HG02885 (cell line): ENCODE data around the gene USP24.
A peak's percentile ranks its signal among the peaks of the same experiment; 100 is the strongest.
"Not testable (repeated sequence)": the region's sequence is repeated elsewhere in the genome, so short reads cannot be mapped to it uniquely, and the experiment has no call there.

Experiments used
- ATAC-seq: cut with Tn5 transposase; IDR thresholded peaks from one replicate; pipeline ENCODE4 v1.9.1; 2021; ENCODE audit warnings: mild to moderate bottlenecking; ENCODE audit not compliant: unreplicated experiment, poor library complexity

Gene USP24

DNA sequence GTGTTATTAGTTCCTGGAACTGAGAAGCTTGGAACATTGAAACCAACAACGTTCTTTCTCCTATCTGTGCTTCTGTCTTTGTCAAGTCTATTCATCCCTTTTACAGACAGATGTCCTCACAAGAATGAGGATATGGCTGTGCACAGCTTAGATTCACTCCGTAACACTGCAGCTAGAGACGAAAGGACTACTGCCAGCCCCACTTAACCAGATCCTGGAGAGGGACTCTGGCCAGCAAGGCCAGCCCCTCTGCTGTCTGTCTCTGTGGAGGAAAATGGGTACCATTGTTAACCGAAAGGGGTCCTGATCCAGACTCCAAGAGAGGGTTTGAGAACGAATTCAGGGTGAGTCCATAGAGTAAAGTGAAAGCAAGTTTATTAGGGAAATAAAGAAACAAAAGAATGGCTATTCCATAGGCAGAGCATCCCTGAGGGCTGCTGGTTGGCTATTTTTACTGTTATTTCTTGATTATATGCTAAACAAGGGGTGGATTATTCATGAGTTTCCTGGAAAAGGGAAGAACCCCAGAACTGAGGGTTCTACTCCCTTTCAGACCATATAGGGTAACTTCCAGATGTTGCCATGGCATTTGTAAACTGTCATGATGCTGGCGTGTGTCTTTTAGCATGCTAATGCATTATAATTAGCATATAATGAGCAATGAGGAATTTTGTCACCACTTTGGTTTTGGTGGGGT lies 17.4 kb upstream of the USP24 start:
- no peak for ATAC-seq

DNA sequence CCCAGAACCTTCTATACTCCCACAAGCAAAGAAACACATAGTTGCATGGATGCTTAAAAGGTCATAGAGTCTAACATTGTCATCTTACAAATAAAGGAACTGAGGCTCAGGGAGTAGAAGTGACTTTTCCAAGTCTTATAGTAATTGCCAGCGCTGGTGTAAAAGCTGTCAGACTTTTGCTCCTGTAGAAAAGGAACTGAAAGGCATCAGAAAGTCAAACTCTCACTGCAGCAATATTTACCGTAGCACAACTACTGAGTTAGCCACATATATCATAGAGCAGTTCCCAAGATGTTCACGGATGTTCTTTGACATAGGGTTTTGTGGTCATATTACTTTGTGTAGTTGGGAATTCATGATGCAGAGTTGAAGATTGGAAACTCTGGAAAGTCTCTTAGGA lies 16.6 kb upstream of the USP24 start:
- ATAC-seq = no peak

DNA sequence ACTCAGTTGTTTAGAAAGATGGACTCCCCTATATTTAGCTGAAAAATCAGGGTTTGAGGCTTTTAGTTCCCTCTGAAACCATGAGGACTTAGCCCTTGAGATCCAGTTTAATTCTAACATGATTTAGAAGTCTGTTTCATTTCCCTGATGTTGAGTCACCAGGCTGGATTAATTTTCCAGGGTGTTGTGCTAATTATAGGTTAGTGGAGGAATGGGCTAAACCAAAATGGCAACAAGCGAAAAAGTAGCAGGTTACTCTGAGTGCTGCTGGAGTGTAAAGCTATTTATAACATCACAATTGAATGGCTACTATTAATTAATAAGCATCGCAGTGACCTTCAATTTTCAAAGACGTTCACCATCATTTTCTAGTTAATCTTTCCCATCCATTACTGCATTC lies 15.5 kb upstream of the USP24 start:
- ATAC-seq = no peak

DNA sequence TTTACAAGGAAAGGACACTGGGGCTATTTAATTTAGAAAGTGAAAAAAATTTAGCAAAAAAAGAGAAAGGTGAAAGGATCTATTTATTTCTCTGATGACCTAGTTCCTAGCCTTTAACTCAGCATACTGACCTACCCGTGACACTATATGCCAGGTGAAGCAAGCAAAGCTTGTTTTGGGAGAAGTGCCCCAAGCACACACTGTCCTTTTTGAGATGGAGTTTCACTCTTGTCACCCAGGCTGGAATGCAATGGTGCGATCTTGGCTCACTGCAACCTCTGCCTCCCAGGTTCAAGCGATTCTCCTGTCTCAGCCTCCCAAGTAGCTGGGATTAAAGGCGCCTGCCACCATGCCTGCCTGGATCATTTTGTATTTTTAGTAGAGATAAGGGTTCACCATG lies 14.6 kb upstream of the USP24 start:
- ATAC-seq = not testable (repeated sequence)

DNA sequence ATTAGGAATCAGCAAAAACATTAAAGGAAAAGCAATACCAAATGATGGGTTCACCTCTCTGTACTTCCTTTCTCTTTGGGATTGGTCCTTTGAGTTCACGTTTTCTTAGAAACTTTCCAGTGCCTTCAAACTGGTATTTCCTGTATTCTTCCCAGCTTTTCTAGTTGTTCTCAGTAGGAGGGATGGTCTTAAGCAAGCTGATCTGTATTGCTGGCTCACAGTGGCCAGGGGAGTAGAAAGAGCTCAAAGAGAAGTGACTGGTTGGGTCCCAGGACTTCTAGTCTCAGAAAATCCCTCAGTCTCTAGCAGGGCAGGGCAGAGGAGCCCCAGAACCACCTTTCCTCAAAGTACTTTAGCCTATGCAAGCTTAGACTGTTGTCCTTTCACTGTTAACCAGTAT lies 10.1 kb upstream of the USP24 start:
- no peak for ATAC-seq

DNA sequence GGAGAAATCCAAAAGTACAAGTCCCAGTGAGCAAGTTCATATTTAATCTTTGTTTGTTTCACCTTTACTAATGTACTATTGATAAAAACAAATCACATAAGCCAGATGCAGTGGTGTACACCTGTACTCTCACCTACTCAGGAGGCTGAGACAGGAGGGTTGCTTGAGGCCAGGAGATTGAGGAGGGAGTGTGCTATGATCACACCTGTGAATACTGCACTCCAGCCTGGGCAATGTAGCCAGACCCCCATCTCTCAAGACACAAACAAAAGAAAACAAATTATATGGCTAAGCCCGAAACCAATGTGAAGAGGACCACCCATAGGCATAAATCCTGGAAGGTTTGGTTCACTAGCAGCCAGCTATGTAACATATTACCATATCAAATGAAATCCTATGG lies 9.6 kb upstream of the USP24 start:
- ATAC-seq = no peak

DNA sequence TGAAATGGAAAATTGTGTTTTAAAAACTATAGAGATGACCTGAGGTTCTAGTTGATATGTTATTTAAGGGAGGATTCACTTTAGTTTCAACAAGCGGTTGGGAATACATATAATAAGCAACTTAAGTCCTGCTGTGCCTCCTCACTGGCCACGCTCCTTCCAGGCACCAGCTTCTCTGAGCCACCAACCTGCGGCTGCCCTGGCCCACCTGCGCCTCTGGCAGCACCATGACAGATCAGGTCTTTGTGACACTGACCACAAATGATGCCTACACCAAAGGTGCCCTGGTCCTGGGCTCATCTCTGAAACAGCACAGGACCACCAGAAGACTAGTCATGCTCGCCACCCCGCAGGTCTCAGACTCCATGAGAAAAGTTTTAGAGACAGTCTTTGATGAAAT lies 7.0 kb upstream of the USP24 start:
- no peak for ATAC-seq

DNA sequence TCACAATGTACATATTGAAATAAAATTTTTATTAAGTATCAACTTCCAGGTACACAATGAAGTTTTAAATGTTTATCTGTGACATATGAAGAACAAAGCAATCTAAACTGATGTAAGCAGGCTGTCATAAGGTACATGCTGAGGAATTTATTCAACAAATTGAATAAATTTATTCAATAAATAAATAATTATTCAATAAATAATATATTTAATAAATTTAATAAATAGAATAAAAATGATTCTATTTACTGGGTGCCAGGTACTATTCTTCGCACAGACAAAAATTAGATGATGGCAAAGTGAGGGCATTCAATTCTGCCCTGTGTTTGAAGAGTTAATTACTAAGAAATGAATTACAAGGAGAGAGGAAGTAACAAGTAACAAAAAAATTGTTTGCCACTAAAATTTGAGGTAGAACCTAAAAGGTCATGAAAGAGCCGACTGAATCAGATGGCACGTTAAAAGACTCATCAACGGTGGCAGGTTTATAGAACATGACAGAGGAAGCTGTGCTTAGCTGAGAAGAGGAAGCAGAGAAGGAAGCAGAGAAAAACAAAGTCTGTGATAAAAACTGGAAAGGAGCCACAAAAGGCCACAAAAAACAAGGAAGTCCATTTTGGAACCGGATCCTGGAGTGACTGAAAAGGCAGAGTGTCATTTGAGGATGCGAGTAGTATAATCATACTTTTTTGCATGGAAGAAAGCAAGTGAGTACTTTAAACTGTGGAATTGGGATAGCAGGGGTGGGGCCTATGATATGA lies 2.2 kb upstream of the USP24 start:
- no peak for ATAC-seq

DNA sequence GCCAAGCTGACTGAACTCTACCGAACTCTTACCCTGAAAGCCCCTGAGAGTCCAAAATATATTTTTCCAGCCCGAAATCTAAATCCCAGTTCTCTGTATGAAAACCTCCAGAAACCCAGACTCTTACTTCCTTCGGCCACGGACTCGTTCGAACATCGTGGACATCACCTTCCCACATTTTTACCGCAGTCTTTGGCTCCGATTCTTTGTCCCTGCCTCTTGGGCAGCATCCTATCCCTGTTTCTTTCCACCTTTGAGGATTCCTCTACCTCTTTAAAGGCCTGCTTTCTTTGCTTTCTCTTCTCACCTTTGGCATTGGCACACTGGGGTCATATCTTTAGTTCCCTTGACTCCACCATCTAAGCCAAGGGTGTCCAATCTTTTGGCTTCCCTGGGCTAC lies 932 bp upstream of the USP24 start:
- ATAC-seq = no peak

DNA sequence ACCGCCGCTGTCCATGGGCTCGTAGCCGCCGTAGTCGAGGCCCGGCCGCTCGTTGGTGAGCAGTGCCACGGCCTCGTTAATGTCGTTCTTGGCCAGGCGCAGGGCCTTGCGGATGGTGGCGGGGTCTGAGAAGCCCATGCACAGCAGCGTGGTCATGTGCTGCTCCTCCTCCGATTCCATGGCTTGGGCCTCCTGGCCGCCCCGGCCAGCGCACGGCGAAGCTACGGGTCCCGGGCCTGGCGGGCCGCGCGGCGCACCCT lies 300 bp downstream of the USP24 start:
- peak; percentile 33 for ATAC-seq

DNA sequence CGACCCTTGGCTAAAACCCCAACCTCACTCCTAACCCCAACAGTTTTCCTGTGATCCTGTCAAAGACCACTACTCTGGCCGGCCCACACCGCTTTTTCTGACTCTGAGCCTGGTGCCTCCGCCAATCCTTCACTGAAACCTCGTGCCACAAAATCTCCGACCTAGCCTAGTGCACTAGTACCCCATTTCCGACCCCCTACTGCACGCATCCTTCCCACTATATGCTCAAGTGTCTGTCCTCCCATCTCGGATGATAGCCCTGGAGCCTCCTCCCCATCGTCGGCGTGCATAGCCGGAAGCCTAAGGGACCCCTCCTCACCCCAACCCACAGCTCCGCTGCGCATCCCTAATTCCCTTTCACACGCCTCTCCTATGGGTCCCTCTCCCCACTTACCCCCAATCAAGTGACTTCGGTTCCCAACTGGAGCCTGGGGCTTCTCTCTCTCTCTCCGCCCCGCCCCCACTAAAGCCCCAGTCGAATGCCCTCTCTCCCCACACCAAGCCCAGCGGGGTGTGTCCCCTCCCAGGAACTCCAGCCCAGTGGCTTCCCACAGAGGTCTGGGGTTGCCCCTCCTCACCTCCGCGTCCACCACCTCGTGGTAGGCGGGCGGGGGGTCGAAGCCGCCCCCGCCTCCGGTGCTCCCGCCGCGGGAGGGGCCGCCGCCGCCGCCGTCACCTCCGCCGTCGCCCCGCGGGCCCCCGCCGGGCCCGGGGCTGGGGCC lies 791 bp downstream of the USP24 start:
- peak; percentile 18 for ATAC-seq

DNA sequence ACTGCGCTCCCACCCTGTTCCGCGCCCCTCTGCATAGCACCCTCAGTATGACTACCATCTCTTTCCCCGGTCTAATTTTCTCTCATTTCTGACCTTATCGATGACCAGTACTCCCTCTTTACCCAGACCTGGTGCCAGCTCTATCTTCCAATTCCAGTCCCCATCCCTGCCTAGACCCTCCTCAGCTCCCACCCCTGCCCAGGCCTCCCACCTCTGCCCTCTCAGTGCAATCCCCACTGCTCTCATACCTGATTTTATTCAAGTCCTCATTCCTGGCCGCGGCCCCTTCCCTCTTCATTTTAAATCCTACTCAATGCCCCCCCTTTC lies 1.3 kb downstream of the USP24 start:
- no peak for ATAC-seq

DNA sequence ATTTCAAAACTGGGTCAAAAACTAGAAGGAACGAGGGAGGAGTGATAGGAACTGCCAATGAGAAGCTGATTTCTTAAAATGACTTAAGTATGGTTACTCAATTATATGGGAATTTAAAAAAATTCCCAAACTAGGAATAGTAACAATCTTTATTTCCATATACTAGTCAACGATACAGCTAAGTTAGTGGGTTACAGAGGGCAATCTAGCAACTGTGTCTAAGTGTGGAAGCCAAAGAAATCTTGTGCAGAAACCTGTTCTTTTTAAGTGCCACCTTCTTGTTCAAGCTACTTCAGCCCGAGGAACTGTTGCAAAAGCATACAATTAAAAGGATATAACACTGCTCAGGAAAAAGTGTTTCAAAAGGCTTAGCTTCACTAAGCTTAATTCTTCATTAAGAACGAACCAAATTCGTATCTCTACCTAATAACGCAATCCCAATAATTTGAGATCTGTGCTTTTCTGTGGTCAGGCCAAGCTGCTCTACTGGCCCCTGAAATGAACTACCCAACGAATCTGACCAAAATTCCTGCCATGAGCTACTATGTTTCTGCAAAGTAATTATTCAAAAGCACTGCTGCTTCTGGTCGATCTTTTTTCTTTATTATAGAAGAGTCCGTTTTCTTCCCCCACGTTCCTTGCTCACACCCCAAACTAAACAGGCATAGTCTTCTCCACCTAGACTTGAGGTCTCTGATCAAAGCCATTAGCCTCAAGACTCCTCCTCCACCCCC lies 1.8 kb downstream of the USP24 start:
- ATAC-seq = no peak

DNA sequence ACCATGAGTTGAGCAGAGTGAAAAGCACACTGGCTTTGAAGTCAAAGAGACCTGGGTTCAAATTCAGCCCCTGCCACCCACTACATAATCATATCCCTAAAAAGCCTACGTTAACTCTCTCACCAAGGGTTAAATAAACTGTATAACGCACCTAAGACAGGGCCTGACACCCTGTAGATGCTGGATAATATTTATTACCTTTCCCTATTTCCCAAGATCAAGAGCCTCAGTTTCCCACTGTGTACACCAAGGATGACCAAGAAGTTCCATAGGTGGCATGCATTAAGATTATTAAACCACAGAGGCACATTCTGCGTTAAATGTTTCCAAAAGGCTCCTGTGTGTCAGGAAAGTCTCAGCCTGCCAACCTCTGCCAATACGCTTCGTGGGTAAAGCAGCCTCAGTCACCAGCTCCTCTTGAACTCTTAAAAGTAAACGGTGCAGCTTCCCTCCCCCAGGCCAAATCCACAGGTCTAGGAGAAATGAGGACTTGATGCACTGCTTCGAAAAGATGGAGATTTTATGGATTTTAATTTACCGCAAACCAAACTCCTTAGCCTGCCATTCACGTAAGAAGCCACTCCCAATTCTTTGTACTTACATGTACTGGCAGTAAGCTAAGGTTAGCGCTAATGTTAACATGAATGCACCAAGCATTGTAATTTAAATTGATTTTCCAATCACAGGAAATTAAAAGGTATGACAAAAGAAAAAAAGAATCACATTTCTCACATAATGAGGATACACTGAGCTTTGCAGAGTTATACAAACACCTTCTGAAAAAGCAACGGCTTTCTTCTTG lies 2.6 kb downstream of the USP24 start:
- ATAC-seq = no peak

DNA sequence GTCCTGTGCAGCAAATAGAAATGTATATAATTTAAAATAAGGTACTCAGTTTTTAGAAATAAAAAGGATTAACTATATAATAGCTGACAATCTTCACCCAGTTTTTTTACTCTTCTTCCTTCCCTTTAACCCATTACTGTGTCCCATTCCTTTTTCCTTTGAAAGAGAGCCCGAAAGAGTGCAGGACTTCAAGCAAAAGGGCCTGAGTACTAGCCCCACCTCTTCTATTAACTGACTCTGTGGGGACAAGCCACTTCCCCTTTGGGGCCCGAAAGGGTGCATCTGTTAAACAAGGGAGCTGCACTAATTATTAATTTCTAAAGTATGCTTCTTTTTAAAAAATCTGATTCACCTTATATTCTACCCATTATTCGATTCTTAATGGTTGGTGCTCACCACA lies 3.3 kb downstream of the USP24 start:
- ATAC-seq = peak; percentile 40

DNA sequence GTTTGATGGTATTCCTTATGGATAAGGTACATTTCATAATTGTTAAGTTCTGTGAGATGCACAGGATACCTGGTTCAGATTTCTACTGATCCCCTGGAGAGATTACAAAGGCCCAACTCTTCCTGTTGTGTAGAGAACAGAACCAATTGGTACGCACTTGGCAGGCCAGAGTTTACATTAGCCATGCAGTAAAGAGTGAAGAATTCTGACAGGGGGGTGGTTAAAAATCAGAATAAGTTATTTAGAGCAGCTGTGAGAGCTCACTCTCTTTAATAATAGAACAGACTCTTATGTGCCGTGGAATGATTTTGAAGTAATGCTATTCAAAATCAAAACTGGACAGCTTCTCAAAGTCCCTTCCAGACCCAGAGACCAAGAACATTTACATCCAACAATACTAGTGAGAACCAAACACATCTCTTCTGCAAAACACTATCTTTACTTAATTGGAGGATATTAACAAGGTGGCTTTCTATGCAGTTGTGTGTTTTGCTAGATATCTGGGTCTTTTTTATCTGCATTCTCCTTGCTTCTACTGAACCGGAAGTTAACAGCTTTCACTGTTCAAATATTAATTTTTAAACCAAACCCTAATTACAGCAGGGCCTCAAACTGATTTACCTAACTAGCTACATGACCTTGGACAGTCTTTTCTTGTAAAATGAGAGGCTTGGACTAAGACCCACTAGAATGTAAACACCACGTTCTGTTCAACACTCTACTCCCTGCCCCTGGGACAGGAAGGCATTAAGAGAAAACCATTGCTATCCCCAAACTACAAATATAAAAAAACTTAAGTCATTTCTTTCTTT lies 4.0 kb downstream of the USP24 start:
- ATAC-seq = no peak

DNA sequence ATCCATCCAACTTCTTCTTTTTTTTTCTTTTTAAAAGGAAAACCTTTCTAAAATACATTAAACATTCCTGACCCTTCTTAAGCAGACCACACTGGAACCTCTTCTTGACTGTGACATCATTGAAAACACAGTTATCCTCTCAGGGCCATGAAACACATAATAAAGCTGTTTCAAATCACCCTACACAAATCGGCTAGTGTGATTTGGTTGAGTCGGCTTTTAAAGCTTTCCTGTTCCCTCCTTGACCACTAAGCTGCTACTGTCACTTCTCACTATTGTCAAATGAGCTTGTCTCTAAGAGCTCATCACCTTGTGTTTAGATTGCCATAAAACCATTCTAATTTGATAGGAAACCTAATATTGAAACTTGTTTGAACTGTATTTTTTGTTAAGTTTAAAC lies 5.9 kb downstream of the USP24 start:
- peak; percentile 41 for ATAC-seq

DNA sequence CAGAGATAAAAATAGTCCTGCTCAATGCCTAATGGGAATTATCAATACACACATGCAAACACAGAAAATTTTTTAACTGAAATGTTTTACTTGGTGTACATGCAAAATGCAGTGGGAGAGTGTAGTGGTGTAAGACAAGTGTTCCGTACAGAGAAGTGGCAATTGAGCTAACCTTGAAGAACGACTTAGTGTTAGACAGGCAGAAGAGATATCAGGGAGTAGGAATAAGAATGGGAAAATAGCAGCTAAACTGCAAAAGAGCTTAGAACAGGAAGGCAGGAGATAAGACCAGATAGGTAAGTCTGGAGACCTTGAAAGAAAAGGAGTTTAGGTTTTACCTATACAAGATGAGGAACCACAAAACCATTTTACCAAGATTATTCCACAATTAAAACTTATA lies 9.0 kb downstream of the USP24 start:
- ATAC-seq = no peak

DNA sequence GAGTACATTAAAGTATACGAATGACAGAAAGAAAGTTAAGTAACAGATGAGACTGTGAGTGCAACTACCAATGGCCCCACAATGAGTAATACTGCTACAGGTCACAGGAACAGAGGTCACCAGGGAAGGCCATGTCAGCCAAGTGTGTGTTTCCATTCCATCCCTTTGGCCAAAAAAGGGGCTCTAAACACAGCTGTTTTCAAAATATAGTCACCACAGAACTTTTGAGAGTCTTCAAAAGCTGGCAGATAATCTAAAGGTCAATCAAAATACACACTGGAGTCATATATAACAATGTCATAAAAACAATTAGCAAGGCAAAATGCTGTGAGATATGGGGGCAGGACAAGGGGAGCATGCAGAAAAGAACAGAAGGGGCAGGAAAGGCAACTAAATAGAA lies 10.2 kb downstream of the USP24 start:
- ATAC-seq = peak; percentile 88

DNA sequence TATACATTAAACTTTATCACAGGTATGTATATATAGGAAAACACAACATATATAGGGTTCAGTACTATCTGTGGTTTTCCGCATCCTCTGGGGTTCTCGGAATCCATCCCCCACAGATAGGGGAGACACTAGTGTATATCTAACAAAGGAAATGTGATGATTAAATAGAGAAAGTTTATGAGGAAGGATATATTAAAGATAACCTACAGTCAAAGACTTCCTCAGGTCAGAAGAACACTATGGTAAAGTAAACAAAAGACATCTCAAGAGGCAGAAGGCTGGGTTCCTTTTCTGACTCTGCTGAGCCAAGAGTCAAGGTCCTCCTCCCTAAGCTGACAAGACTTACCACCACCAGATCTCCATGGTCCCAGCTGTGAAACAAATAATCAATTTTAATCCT lies 12.1 kb downstream of the USP24 start:
- ATAC-seq = no peak
